NCI-H2196 (cell line): ENCODE measurements around the gene B4GALT5.

ENCODE experiments used
- DNase-seq: peaks from one replicate; lab custom pipeline; 2025; ENCODE audit not compliant: unreplicated experiment; lab: John Stamatoyannopoulos, UW

Gene B4GALT5

DNA sequence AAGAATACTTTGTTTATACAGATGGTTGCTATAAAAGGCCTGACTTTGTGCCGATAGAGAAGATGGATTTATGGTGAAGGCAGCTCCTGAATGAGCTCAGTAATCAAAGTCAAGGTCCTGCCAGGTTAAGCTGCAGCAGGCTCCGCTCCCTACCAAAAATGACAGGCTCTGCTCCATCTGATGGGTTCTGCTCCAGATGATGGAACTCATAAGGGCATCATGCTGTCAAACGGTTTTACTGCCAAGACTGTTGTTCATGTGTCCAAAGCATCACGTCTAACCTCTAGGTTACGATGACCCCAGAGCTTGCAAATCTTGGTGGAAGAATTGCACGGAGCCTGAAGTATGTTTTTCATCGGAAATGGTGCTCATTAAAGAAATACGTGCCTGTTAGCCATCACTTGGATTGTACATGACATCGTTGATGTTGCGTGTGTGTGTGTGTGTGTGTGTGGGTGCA is 126.5 kb downstream of the B4GALT5 start:
- no peak for DNase-seq

DNA sequence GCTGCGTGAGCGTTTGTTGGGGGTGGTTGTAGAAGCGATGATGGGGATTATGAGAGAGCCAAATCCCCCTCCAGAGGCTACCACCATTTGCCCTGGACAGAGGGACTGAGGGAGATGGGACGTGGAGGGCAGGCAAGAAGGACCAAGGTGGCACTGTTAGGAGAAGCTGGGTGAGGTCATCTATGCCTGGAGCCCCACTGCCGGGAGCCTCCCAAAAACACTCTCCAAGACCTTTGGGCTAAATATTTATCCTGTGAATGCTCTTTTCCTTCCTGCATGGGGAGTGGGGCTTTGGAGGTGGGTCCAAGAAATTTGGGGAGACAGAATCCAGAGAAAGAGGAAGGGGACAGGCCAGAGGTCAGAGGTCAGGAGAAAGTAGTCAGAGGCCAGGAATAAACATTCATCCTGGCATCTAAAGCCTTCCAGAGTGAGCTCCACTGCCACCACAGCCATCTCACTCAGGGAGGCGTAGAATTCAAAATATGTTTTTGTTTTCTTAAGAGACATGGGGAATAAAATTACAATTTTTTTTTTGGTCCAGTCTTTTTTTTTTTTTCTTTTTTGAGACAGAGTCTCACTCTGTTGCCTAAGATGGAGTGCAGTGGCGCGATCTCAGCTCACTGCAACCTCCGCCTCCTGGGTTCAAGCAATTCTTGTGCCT is 128.0 kb downstream of the B4GALT5 start:
- DNase-seq, result no peak

DNA sequence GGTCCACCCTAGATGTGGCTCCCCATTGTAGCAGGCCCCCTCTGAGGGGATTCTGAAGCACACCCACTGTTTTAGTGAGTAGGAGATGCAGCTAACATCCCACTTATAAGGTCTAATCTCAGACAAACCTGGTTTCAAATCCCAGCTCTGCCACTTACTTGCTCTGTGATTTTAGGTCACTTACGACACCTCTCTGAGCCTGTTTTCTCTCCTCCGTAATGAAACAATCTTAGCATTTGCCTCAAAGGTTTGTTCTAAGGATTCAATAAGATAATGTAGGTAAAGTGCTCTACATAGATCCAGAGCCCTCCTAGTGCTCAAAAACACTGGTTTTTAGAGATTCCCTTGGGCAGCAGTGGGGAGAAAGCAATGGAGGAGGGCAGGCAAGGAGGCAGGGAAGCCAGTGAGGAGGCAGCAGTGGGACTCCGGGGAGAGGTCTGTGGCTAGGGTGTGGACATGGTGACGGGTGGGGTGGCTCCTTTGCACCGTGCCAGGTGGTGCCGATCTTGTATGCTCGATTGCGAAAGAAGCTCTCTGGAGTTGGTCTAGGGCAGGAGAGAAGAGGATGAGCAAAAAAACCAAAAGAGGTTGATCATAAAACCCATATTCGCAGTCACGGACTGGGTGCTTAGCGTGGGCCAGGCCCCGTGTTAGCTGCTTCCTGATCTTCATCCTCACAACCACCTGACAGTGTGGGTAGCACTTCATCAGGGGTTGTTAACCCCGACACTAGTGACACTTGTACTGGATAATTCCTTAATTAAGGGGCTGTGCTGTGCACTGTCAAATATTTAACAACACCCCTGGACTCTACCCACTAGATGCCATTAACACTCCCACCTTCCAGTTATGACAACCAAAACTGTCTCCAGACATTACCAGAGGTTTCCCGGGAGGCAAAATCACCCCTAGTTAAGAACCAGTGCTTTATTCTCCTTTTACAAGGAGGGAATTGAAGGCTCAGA is 129.0 kb downstream of the B4GALT5 start:
- DNase-seq, result no peak

DNA sequence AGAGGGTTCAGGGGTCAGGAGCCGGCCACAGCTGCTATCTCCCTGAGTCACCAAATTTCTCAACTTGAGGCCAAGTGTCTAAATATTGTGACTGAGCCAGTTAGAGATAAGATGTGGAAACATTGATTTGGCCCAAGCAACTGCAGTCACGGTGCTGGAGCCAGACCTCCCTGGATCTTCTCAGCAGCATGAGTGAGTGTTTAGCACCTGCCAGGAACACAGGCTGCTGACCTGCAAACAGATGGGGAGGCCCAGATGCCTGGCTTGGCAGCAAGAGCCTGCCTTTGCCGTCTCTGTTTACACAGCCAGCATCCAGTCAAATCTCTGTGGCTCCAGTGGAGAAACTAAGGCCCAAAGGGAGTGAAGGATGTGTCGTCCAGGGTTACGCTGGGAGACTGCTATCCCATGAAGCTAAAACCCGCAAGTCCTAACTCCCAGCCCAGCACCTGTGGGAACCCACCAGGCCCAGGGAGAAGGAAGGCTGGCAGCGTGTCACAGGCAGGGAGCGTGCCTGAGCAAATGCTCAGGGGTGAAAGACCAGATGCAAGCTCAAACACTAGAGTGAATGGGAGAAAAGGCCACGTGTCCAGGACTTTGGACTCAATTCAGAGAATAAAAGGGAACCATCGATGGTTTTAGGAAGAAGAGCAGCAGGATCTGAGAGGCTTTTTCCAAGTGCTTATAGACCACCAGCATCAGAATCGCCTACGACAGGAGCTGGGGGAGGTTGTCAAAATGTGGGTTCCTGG is 129.8 kb downstream of the B4GALT5 start:
- peak; percentile 84 for DNase-seq

DNA sequence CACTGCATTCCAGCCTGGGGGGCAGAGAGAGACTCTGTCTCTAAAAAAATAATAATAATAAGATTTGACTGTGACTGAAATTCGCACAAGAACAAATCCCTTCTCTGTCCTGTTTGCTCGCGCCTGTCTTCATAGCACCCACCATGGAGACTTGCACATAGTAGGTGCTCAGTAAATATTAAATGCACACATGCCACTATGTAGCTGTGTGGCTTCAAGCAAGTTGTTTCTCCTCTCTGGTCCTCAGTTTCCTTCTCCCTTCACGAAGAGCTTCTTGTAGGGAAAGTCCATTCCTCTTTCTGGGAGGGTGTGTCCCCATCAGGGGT is 130.4 kb downstream of the B4GALT5 start:
- DNase-seq, result no peak
